GM12878 (cell line): Measurements from ENCODE around the gene NDUFB7. TPM values are rescaled to one million over a fixed set of nuclear protein-coding genes. Genes with fewer than 3 reads are reported as not detected.

Source experiments
- BACH1 ChIP-seq: fragments of 450-650 bp; IDR thresholded peaks from 2 replicates; pipeline ENCODE4 v1.6.1; 2017; ENCODE audit warnings: mild to moderate bottlenecking, borderline replicate concordance
- CHD2 ChIP-seq: IDR thresholded peaks from 2 replicates; pipeline ENCODE4 v1.6.1; 2011; ENCODE audit warnings: low read depth, low read length, improper control_type of control experiment, borderline replicate concordance
- CREM ChIP-seq: IDR thresholded peaks from 2 replicates; pipeline ENCODE4 v1.6.1; 2014; ENCODE audit warnings: antibody characterized with exemption, low read depth
- CTCF ChIP-seq, 3 experiments: IDR thresholded peaks in 2 of 3; conservative IDR thresholded peaks in 1 of 3; 2 replicates each; pipeline ENCODE4 v1.5.1; 2011; ENCODE audit warnings: low read depth in 3 of 3, low read length in 3 of 3, mild to moderate bottlenecking in 3 of 3, control low read depth in 2 of 3, moderate library complexity in 2 of 3, inconsistent platforms in 1 of 3, mixed read lengths in 1 of 3; ENCODE audit not compliant: control insufficient read depth in 2 of 3, insufficient read depth in 1 of 3; ENCODE audit errors: extremely low read depth in 1 of 3
- E2F8 ChIP-seq: fragments of 450-650 bp; IDR thresholded peaks from 2 replicates; pipeline ENCODE4 v1.6.1; 2018; ENCODE audit warnings: mild to moderate bottlenecking, low read depth, moderate library complexity; ENCODE audit not compliant: partially characterized antibody
- EGR1 ChIP-seq, 2 experiments: IDR thresholded peaks; 1 replicate in 1 of 2; 2 replicates in 1 of 2; pipeline ENCODE4 v1.6.1; 2011 to 2012; ENCODE audit warnings: low read depth in 2 of 2, low read length in 2 of 2, borderline replicate concordance in 1 of 2, mild to moderate bottlenecking in 1 of 2, moderate library complexity in 1 of 2
- ETV6 ChIP-seq, 2 experiments: fragments of 450-650 bp in 1 of 2; IDR thresholded peaks in 1 of 2; conservative IDR thresholded peaks in 1 of 2; 2 replicates each; pipeline ENCODE4 v1.6.1; 2014; ENCODE audit warnings: antibody characterized with exemption in 1 of 2, borderline replicate concordance in 1 of 2, low read depth in 1 of 2, mild to moderate bottlenecking in 1 of 2, moderate library complexity in 1 of 2
- IKZF2 ChIP-seq, 2 experiments: fragments of 450-650 bp; IDR thresholded peaks; 2 replicates each; pipeline ENCODE4 v1.6.1; 2017; ENCODE audit warnings: mild to moderate bottlenecking in 2 of 2, moderate library complexity in 2 of 2
- NFIC ChIP-seq: IDR thresholded peaks from 2 replicates; pipeline ENCODE4 v1.6.1; 2012; ENCODE audit warnings: low read depth, mild to moderate bottlenecking, inconsistent platforms, low read length, moderate library complexity
- RAD51 ChIP-seq: fragments of 450-650 bp; IDR thresholded peaks from 2 replicates; pipeline ENCODE4 v1.6.1; 2016; ENCODE audit warnings: moderate library complexity, mild to moderate bottlenecking, inconsistent platforms
- RUNX3 ChIP-seq: IDR thresholded peaks from 2 replicates; pipeline ENCODE4 v1.6.1; 2012; ENCODE audit warnings: low read length, inconsistent platforms
- TCF12 ChIP-seq: IDR thresholded peaks from 2 replicates; pipeline ENCODE4 v1.6.1; 2011; ENCODE audit warnings: low read depth, mild to moderate bottlenecking, low read length
- YY1 ChIP-seq: IDR thresholded peaks from 2 replicates; pipeline ENCODE4 v1.6.1; 2011; ENCODE audit warnings: low read depth, mild to moderate bottlenecking, low read length
- ZBED1 ChIP-seq: IDR thresholded peaks from 2 replicates; pipeline ENCODE4 v1.6.1; 2016; ENCODE audit warnings: borderline replicate concordance
- polyA plus RNA-seq, 11 experiments: library from polyadenylated mRNA; depleted of rRNA in 4 of 11; unstranded in 6 of 11; stranded (reverse) in 5 of 11; fragments of >200 nt; fragmentation: Nextera tagmentation in 4 of 11; fragmentation: Illumina TruSeq in 1 of 11; extraction: Ambion mirVana in 4 of 11; extraction: Trizol in 1 of 11; gene quantifications; 1 replicate in 1 of 11; 2 replicates in 10 of 11; pipeline versions ENCODE4 v1.2.1 to v1.2.3, GENCODE V29; 2011 to 2016; ENCODE audit warnings: inconsistent platforms in 2 of 11, missing spikeins in 2 of 11, low read depth in 1 of 11
- total RNA-seq, 4 experiments: library from RNA; depleted of rRNA in 3 of 4; stranded (reverse); fragments of >200 nt in 3 of 4; fragmentation: Illumina TruSeq in 1 of 4; extraction: Trizol in 1 of 4; gene quantifications; 2 replicates each; pipeline versions ENCODE4 v1.2.1 to v1.2.3, GENCODE V29; 2013 to 2021
- TF ChIP-seq, protein P1 (sequence below): fragments of 450-650 bp; formaldehyde crosslinking; IDR thresholded peaks from 2 replicates; pipeline ENCODE4 v1.5.0; 2022; ENCODE audit warnings: mild to moderate bottlenecking, missing genetic modification characterization
- TF ChIP-seq, protein P2 (sequence below): fragments of 450-650 bp; IDR thresholded peaks from 2 replicates; pipeline ENCODE4 v1.6.1; 2017; ENCODE audit warnings: low read depth, mild to moderate bottlenecking, moderate library complexity
- TF ChIP-seq, protein P3 (sequence below): fragments of 150-350 bp; IDR thresholded peaks from 2 replicates; pipeline ENCODE4 v1.6.1; 2014; ENCODE audit warnings: mild to moderate bottlenecking, low read depth, low read length

The NDUFB7 gene
- total and polyA plus RNA-seq, 10 of the 15 experiments (the other 5 are each of a cell fraction or from before 2014, with no cell fraction given): 14.6 to 480 (median 182) TPM

GRCh38 chr19:14580623-14581237 is 8.9 kb upstream of the NDUFB7 start (continued):
- TF ChIP-seq EGR1 (IDR thresholded peaks at IDR 0.05; ENCODE audit: borderline replicate concordance in 1 of 2, low read depth in 2 of 2, low read length in 2 of 2): peak in 1 of 2 experiments; percentile 79; a peak in 2 of 3 replicates
- TF ChIP-seq CTCF (IDR thresholded peaks at IDR 0.05 in 2 of 3, conservative IDR thresholded peaks at IDR 0.05 in 1 of 3; ENCODE audit: control insufficient read depth in 2 of 3, extremely low read depth in 1 of 3, insufficient read depth in 1 of 3, low read depth in 3 of 3, low read length in 3 of 3): peak in 2 of 3 experiments; percentile 23 to 26; a peak in 2 of 6 replicates
- 0 out of 2 replicates have a peak, but pooled peaks have one; percentile 6 for TF ChIP-seq YY1
- TF ChIP-seq, protein P1, sequence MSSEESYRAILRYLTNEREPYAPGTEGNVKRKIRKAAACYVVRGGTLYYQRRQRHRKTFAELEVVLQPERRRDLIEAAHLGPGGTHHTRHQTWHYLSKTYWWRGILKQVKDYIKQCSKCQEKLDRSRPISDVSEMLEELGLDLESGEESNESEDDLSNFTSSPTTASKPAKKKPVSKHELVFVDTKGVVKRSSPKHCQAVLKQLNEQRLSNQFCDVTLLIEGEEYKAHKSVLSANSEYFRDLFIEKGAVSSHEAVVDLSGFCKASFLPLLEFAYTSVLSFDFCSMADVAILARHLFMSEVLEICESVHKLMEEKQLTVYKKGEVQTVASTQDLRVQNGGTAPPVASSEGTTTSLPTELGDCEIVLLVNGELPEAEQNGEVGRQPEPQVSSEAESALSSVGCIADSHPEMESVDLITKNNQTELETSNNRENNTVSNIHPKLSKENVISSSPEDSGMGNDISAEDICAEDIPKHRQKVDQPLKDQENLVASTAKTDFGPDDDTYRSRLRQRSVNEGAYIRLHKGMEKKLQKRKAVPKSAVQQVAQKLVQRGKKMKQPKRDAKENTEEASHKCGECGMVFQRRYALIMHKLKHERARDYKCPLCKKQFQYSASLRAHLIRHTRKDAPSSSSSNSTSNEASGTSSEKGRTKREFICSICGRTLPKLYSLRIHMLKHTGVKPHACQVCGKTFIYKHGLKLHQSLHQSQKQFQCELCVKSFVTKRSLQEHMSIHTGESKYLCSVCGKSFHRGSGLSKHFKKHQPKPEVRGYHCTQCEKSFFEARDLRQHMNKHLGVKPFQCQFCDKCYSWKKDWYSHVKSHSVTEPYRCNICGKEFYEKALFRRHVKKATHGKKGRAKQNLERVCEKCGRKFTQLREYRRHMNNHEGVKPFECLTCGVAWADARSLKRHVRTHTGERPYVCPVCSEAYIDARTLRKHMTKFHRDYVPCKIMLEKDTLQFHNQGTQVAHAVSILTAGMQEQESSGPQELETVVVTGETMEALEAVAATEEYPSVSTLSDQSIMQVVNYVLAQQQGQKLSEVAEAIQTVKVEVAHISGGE (CRISPR knock-in tag): no peak
- no peak for TF ChIP-seq CHD2
- TF ChIP-seq, protein P2, sequence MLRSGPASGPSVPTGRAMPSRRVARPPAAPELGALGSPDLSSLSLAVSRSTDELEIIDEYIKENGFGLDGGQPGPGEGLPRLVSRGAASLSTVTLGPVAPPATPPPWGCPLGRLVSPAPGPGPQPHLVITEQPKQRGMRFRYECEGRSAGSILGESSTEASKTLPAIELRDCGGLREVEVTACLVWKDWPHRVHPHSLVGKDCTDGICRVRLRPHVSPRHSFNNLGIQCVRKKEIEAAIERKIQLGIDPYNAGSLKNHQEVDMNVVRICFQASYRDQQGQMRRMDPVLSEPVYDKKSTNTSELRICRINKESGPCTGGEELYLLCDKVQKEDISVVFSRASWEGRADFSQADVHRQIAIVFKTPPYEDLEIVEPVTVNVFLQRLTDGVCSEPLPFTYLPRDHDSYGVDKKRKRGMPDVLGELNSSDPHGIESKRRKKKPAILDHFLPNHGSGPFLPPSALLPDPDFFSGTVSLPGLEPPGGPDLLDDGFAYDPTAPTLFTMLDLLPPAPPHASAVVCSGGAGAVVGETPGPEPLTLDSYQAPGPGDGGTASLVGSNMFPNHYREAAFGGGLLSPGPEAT: peak; percentile 88; the same call in 1 of the 2 replicates
- no peak for TF ChIP-seq E2F8
- peak; percentile 85 to 86 for TF ChIP-seq IKZF2 (IDR thresholded peaks at IDR 0.05)
- TF ChIP-seq RAD51: peak; percentile 77
- peak; percentile 66; the same call in 1 of the 2 replicates for TF ChIP-seq NFIC
- peak in 1 of 2 experiments; percentile 59; a peak in 2 of 4 replicates for TF ChIP-seq ETV6 (conservative IDR thresholded peaks at IDR 0.05 in 1 of 2, IDR thresholded peaks at IDR 0.05 in 1 of 2; ENCODE audit: borderline replicate concordance in 1 of 2, low read depth in 1 of 2)
- 0 out of 2 replicates have a peak, but pooled peaks have one; percentile 24 for TF ChIP-seq TCF12
- TF ChIP-seq RUNX3: peak; percentile 64
- TF ChIP-seq, protein P3, sequence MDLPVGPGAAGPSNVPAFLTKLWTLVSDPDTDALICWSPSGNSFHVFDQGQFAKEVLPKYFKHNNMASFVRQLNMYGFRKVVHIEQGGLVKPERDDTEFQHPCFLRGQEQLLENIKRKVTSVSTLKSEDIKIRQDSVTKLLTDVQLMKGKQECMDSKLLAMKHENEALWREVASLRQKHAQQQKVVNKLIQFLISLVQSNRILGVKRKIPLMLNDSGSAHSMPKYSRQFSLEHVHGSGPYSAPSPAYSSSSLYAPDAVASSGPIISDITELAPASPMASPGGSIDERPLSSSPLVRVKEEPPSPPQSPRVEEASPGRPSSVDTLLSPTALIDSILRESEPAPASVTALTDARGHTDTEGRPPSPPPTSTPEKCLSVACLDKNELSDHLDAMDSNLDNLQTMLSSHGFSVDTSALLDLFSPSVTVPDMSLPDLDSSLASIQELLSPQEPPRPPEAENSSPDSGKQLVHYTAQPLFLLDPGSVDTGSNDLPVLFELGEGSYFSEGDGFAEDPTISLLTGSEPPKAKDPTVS: no peak
- TF ChIP-seq CREM: peak; percentile 77; the same call in 1 of the 2 replicates
- TF ChIP-seq BACH1: peak; percentile 31; the same call in 1 of the 2 replicates
- TF ChIP-seq ZBED1: peak; percentile 53; the same call in 1 of the 2 replicates
